ENCODE data around the gene NSD1. TPM values are rescaled to one million over a fixed set of nuclear protein-coding genes. Genes with fewer than 3 reads are reported as not detected.

Gene NSD1
- total and polyA plus RNA-seq, 2 of the 8 experiments (the other 6 are each of a cell fraction or from before 2014, with no cell fraction given) = 22.8 to 168 TPM

DNA sequence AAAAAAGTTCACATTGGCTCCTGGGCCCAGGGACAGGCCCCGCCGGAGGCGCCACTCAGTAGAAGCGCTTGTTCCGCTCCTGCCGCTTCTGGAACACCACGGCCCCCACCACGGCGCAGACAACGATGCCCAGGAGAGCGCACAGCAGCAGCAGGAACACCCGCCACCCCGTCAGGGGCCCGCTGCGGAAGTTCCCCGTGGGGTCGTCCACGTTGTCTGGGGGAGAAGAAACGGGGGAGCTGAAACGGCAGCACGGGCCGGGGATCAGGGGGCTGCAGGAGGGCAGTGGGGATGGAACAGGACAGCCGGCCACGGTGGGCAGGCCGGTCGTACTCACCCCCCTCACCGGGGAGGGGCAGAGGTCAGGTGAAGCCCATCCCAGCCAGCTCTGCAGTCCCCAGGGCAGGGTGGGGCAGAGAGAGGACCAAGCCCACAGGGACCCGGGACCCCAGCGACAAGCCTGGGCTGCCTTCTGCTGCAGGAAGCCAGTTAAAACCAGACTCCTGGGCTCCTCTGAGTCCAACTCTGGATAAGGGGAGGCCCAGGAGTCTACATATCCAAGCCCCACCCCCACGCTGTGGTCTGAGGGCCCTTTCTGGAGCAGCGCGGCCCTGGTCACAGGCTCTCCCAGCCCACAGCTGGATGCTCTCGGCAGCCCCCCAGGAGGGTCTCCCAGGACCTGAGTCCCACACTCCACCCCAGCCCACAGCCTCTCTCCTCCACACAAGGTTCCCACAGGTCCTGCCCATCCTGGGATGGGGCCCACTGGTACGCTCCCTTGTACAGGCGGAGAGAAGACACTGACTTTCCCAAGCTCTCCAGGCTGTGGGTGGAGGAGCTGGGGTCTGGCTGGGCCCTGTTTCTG is 198.7 kb downstream of the NSD1 start (continued):
- no peak for TF ChIP-seq SRF (IDR thresholded peaks at IDR 0.05; ENCODE audit: low read depth, low read length)
